DND-41 (cell line): ENCODE results near the gene STXBP5L.

ENCODE experiments used
- EZH2 ChIP-seq: IDR thresholded peaks from 3 replicates; pipeline ENCODE4 v1.6.1; 2012; ENCODE audit warnings: borderline replicate concordance, low read depth, mild to moderate bottlenecking, moderate library complexity, low read length, inconsistent platforms; ENCODE audit not compliant: severe bottlenecking
- TF ChIP-seq, protein P1 (sequence below): IDR thresholded peaks from 2 replicates; pipeline ENCODE4 v1.5.1; 2012; ENCODE audit warnings: borderline replicate concordance, low read length, moderate library complexity, mild to moderate bottlenecking; ENCODE audit not compliant: poor library complexity, severe bottlenecking; ENCODE audit errors: extremely low read depth

DNA sequence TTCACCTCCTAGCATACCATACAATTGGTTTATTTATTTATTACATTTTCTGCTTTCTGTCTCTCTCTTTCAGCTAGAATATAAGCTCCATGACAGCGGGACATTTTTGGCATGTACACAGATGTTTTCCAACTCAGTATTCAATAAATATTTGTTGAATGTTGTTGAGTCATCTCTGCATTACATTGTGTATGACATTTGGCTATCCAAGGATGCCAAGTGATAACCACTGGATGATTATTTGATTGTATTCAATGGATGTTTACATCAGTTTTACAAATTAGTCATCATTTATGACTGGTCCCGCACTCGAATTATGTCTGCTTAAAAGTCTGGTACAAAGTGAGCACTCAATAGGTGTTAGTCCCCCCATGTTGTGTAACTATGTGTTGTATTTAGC is 49.5 kb upstream of the STXBP5L start:
- TF ChIP-seq, protein P1, sequence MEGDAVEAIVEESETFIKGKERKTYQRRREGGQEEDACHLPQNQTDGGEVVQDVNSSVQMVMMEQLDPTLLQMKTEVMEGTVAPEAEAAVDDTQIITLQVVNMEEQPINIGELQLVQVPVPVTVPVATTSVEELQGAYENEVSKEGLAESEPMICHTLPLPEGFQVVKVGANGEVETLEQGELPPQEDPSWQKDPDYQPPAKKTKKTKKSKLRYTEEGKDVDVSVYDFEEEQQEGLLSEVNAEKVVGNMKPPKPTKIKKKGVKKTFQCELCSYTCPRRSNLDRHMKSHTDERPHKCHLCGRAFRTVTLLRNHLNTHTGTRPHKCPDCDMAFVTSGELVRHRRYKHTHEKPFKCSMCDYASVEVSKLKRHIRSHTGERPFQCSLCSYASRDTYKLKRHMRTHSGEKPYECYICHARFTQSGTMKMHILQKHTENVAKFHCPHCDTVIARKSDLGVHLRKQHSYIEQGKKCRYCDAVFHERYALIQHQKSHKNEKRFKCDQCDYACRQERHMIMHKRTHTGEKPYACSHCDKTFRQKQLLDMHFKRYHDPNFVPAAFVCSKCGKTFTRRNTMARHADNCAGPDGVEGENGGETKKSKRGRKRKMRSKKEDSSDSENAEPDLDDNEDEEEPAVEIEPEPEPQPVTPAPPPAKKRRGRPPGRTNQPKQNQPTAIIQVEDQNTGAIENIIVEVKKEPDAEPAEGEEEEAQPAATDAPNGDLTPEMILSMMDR = no peak
- TF ChIP-seq EZH2 = no peak
